IPS DF 4.7 (cell line): ENCODE results near the gene GADL1.

Experiments
- DNase-seq: peaks from one replicate; pipeline ENCODE4 v3.0.0-alpha.2; 2013; ENCODE audit warnings: low spot score; ENCODE audit errors: extremely low read depth

GADL1 gene

GRCh38 chr3:30677347-30677685 is 217.1 kb downstream of the GADL1 start:
- no peak for DNase-seq

- no peak for DNase-seq
Measured at GRCh38 chr3:30676424-30677346, 217.8 kb downstream of the GADL1 start.
